HAP-1 (cell line): ENCODE data around the gene SYT14.
A peak's percentile ranks its signal among the peaks of the same experiment; 100 is the strongest.
"Not testable (repeated sequence)": the region's sequence is repeated elsewhere in the genome, so short reads cannot be mapped to it uniquely, and the experiment has no call there.

ENCODE experiments used
- DNase-seq, 2 experiments: peaks; one replicate each; pipeline ENCODE4 v3.0.0-alpha.2; 2016 to 2020; ENCODE audit warnings: low spot score in 2 of 2
- H3K27me3 ChIP-seq: fragments of 250-450 bp; sonication (Bioruptor Pico); 2 replicates; pipeline ENCODE4 v1.5.1; 2020; ENCODE audit warnings: low read depth, mild to moderate bottlenecking, moderate library complexity
- H3K36me3 ChIP-seq: fragments of 250-450 bp; sonication (Bioruptor Pico); replicated peaks from 2 replicates; pipeline ENCODE4 v1.5.1; 2020; ENCODE audit warnings: mild to moderate bottlenecking
- H3K4me1 ChIP-seq: fragments of 250-450 bp; sonication (Bioruptor Pico); 2 replicates; pipeline ENCODE4 v1.5.1; 2020; ENCODE audit warnings: mild to moderate bottlenecking
- H3K4me3 ChIP-seq: fragments of 250-450 bp; sonication (Bioruptor Pico); 2 replicates; pipeline ENCODE4 v1.5.1; 2020; ENCODE audit warnings: mild to moderate bottlenecking, moderate library complexity
- H3K9me3 ChIP-seq: fragments of 250-450 bp; sonication (Bioruptor Pico); 2 replicates; pipeline ENCODE4 v1.5.1; 2020; ENCODE audit warnings: mild to moderate bottlenecking, moderate library complexity
- in situ Hi-C: fragments of 300-500 bp; cut with MboI; formaldehyde crosslinking; loops from 3 replicates; pipeline ENCODE4 v1.14.3; 2020; ENCODE audit warnings: low sequenced_read_pairs, inconsistent platforms, mixed read lengths

The SYT14 gene

DNA sequence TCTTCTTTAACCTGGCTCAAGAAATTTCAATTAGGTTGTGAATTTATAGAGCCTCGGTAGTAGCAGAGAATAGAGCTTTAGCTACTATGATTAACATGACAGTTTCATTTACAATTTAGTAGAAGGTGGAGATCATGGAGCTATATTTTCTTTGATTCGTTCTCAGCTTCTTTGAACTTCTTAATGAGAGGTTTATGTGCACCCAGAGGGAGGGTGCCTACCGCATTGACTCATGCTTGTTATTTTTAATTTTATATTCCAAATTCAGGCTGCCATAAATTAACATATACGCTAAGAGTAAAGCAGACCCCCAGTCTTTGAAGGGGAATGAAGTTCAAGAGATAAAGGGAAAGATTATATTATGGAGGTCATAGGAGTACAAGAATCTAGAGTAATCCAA is 24.4 kb downstream of the SYT14 start:
- no peak for DNase-seq
- H3K36me3 ChIP-seq = no peaks in the 10 kb centered on the region
- H3K27me3 ChIP-seq = no peaks in the 10 kb centered on the region
- no peak overlapping the region for H3K4me3 ChIP-seq
- H3K4me1 ChIP-seq = no peaks in the 10 kb centered on the region
- H3K9me3 ChIP-seq = no peaks in the 10 kb centered on the region
- in situ Hi-C loops = no loop called here

DNA sequence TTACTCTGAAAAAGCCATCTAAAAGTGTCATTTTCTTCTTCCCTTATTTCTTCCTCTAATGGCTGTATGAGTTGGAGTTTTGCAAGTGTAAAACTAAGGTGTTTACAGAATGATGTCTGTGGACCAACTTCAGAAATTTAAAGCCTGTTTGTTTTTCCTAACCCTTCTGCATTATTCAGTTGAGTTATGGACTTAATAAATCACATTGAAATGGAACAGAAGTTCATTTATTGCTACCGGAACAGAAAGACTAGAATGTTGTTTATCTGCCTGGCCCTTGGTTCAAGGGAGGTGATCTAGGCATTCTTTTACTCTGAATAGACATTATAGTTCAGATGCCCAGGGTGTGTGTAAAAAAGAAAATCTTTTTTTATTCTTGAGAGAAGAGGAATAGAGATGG is 24.8 kb downstream of the SYT14 start:
- no peak for DNase-seq
- H3K36me3 ChIP-seq = no peaks in the 10 kb centered on the region
- in situ Hi-C loops = no loop called here
- H3K27me3 ChIP-seq = no peaks in the 10 kb centered on the region
- no peaks in the 10 kb centered on the region for H3K9me3 ChIP-seq
- no peak overlapping the region for H3K4me3 ChIP-seq
- no peaks in the 10 kb centered on the region for H3K4me1 ChIP-seq

DNA sequence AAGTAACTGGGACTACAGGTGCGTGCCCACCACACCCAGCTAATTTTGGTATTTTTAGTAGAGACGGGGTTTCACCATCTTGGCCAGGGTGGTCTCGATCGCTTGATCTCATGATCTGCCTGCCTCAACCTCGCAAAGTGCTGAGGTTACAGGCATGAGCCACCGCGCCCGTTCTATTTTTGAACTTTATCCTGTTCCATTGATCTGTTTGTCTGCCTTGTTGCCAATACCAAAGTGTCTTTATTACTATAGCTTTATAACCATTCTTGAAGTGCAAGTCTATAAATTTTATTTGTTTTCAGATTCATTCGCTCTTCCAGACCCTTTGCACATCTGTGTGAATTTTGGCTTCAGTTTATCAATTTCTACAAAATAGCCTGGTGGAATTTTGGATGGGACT is 28.0 kb downstream of the SYT14 start:
- H3K4me1 ChIP-seq = no peaks in the 10 kb centered on the region
- H3K27me3 ChIP-seq = no peaks in the 10 kb centered on the region
- no peaks in the 10 kb centered on the region for H3K9me3 ChIP-seq
- in situ Hi-C loops = no loop called here
- DNase-seq = no peak
- no peaks in the 10 kb centered on the region for H3K36me3 ChIP-seq
- no peak overlapping the region for H3K4me3 ChIP-seq

DNA sequence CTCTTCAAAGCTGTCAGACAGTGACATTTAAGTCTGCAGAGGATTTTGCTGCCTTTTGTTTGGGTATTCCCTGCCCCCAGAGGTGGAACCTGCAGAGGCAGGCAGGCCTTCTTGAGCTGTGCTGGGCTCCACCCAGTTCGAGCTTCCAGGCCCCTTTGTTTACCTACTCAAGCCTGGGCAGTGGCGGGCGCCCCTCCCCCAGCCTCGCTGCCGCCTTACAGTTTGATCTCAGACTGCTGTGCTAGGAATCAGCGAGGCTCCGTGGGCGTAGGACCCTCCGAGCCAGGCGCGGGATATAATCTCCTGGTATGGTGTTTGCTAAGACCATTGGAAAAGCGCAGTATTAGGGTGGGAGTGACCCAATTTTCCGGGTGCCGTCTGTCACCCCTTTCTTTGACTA is 40.7 kb downstream of the SYT14 start:
- H3K27me3 ChIP-seq, H3K9me3 ChIP-seq, H3K36me3 ChIP-seq, H3K4me3 ChIP-seq, H3K4me1 ChIP-seq, in situ Hi-C loops: not testable (repeated sequence)
- DNase-seq = peak in 1 of 2 experiments; percentile 61

DNA sequence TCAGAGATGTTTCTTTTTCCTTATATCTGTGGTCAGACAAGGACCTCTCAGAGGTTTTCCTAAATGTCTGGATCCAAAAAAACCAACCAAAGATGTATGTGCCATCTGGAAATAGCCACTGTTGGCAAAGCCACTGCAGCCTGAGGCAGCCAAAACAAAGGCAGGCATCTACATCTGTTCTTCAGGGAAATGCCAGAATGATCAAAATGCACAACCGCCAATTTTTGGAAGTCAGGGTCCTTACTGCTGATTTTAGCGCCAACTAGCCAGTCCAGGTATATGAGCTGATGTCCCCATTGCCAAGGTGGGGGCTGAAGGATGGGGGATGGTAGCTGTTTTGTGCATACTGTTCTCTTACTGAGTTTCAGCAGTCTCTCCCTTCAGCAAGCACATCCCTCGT is 45.9 kb downstream of the SYT14 start:
- Histone ChIP-seq H3K4me1 (no peaks in the 10 kb centered on the region), H3K9me3 (no peaks in the 10 kb centered on the region), H3K4me3 (no peak overlapping the region), H3K27me3 (peaks cover 16% of the 10 kb centered on the region), H3K36me3 (no peaks in the 10 kb centered on the region)
- in situ Hi-C loops = loop anchor here (10.0 kb wide), 1 partner anchor 119 kb away; no protein-coding TSS in a partner anchor
- DNase-seq = no peak

DNA sequence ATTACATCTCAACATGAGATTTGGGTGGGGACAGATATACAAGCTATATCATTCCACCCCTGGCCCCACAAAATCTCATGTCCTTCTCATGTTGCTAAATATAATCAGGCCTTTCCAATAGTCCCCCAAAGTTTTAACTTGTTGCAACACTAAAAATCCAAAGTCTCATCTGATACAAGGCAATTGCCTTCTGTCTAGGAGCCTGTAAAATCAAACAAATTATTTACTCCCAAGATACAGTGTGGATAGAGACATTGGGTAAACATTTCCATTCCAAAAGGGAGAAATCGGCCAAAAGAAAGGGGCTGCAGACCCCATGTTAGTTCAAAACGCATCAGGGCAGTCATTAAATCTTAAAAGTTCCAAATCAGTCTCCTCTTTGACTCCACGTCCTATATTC is 47.0 kb downstream of the SYT14 start:
- no peaks in the 10 kb centered on the region for H3K36me3 ChIP-seq
- in situ Hi-C loops = loop anchor here (10.0 kb wide), 1 partner anchor 120 kb away; no protein-coding TSS in a partner anchor
- no peak for DNase-seq
- H3K27me3 ChIP-seq = peaks cover 20% of the 10 kb centered on the region
- no peak overlapping the region for H3K4me3 ChIP-seq
- no peaks in the 10 kb centered on the region for H3K4me1 ChIP-seq
- H3K9me3 ChIP-seq = no peaks in the 10 kb centered on the region

DNA sequence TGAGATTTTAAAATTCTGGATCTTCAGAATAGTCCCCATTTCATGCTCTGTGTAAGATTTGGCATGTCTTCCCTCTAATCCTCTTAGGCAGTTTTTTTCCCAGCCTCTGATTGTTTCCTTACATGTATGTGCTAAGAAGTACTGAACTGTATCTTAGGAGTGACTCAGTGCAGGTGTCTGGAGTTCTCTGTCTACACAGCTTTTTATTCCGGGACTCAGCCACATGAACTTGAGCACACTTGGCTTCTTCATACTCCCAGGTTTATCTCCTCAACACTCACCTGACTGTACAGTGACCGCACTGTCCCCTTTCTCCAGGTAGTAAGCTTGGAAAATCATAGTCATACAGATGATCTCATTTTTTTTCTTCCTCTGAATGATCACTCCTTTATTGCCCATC is 50.7 kb downstream of the SYT14 start:
- no peaks in the 10 kb centered on the region for H3K4me1 ChIP-seq
- no peaks in the 10 kb centered on the region for H3K9me3 ChIP-seq
- H3K36me3 ChIP-seq = no peaks in the 10 kb centered on the region
- DNase-seq = no peak
- peaks cover 20% of the 10 kb centered on the region for H3K27me3 ChIP-seq
- in situ Hi-C loops = loop anchor here (10.0 kb wide), 1 partner anchor 124 kb away; no protein-coding TSS in a partner anchor
- no peak overlapping the region for H3K4me3 ChIP-seq

DNA sequence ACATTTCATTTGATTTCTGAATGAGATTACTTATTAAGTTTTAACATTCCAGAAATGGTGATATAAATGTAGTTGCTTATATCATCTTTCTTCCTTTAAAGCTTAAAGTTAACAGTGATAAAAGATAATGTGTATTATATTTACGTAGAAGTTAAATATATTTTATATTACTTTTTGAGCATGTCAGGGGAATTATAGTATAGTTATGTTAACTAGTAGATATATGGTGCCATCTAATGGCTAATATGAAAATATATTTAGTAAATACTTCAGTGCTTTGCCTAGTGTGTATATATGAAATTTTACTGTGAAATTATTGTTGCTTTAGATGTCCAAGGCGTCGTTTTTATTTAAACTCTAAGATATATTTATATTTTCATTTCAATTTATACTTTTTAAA is 51.5 kb downstream of the SYT14 start:
- Histone ChIP-seq H3K27me3 (peaks cover 20% of the 10 kb centered on the region), H3K9me3 (no peaks in the 10 kb centered on the region), H3K36me3 (no peaks in the 10 kb centered on the region), H3K4me3 (no peak overlapping the region), H3K4me1 (no peaks in the 10 kb centered on the region)
- in situ Hi-C loops = loop anchor here (10.0 kb wide), 1 partner anchor 125 kb away; no protein-coding TSS in a partner anchor
- peak in 1 of 2 experiments; percentile 21 for DNase-seq

DNA sequence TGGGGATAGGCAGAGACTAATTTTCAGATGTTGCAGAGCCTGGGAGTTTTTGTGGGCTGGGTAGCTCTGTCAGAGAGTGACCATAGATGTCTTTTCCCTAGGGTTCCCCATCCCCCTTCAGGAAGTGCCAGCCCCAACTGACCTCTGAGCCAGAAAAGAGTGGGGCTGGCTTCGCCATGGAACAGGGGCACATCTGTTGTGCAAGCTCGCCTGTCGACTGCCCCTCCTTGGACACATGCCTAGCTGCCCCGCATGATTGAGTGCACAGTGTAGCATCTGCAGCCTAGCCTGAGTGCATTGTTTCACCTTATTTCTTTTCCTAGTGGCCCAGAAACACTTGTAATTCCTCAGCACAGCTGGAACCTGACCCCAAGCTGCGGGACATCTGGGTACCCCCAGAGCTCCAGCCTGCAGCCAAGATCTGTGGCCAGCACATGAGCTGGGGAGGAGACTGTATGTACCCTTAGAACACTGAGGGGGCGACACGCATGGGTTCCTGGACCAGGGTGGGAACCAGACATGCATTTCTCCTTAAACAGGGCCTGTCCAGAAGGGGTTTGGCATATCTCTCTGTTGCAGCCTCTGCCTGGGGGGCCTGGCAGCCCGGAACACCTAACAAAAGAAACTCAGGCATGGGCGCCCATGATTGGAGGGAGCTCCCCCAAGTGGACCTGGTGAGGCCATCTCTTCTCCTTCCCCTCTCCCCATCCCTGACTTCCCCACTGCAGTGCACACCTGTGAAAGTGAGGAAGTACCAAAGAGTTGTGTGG is 55.2 kb downstream of the SYT14 start:
- H3K4me1 ChIP-seq = no peaks in the 10 kb centered on the region
- H3K27me3 ChIP-seq = peaks cover 19% of the 10 kb centered on the region
- H3K9me3 ChIP-seq = no peaks in the 10 kb centered on the region
- in situ Hi-C loops = no loop called here
- H3K36me3 ChIP-seq = no peaks in the 10 kb centered on the region
- DNase-seq = no peak
- no peak overlapping the region for H3K4me3 ChIP-seq

DNA sequence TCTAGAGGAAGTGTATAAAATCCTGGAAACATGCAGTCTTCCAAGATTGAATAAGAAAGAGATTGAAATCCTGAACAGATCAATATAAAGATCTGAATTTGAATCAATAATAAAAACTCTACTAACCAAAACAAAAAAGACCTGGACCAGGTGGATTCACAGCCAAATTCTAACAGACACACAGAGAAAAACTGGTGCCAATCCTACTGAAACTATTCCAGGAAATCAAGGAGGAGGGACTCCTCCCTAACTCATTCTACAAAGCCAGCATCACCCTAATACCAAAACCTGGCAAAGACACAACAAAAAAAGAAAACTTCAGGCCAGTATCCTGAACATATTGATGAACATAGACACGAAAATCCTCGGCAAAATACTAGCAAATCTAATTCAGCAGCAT is 58.3 kb downstream of the SYT14 start:
- DNase-seq = no peak
- peaks cover 19% of the 10 kb centered on the region for H3K27me3 ChIP-seq
- in situ Hi-C loops = no loop called here

DNA sequence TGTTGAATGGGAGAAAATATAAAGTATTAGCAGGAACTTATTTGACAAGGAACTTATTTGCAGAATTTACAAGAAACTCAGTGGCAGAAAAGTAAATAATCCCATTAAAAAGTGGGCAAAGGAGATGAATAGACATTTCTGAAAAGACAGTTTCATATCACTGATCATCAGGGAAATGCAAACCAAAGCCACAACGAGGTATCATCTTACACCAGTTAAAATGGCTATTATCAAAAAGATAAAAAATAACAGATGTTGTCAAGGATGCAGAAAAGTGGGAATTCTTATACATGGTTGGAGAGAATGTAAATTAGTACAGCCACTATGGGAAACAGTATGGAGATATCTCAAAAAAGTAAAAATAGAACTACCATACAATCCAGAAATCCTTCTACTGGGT is 61.0 kb downstream of the SYT14 start:
- Histone ChIP-seq H3K4me1 (no peaks in the 10 kb centered on the region), H3K27me3 (peaks cover 28% of the 10 kb centered on the region), H3K9me3 (no peaks in the 10 kb centered on the region), H3K4me3 (no peak overlapping the region), H3K36me3 (no peaks in the 10 kb centered on the region)
- in situ Hi-C loops = no loop called here
- DNase-seq = no peak

More for the DNA sequence above, 58.3 kb downstream of the SYT14 start:
- Histone ChIP-seq H3K4me1 (no peaks in the 10 kb centered on the region), H3K4me3 (no peak overlapping the region), H3K9me3 (no peaks in the 10 kb centered on the region), H3K36me3 (no peaks in the 10 kb centered on the region)

DNA sequence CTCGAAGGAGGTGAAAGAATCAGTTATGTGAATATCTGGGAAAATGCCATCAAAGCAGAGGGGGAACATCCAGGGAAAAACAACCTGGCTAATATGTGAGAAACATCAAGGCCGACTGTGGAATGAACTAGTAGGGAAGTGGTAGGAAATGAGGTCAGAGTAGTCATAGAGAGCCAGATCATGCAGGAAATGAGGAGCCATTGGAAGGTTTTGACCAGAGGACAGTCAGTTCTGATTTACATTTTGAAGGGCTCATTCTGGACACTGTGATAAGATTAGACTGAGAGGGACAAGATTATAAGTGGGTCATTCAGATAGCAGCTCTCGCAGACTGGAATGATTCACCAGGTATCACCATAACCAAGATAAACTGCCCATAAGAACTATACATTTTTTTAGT is 63.7 kb downstream of the SYT14 start:
- H3K27me3 ChIP-seq = peaks cover 32% of the 10 kb centered on the region
- DNase-seq = no peak
- in situ Hi-C loops = no loop called here
- H3K4me1 ChIP-seq = no peaks in the 10 kb centered on the region
- H3K4me3 ChIP-seq = no peak overlapping the region
- no peaks in the 10 kb centered on the region for H3K9me3 ChIP-seq
- no peaks in the 10 kb centered on the region for H3K36me3 ChIP-seq

DNA sequence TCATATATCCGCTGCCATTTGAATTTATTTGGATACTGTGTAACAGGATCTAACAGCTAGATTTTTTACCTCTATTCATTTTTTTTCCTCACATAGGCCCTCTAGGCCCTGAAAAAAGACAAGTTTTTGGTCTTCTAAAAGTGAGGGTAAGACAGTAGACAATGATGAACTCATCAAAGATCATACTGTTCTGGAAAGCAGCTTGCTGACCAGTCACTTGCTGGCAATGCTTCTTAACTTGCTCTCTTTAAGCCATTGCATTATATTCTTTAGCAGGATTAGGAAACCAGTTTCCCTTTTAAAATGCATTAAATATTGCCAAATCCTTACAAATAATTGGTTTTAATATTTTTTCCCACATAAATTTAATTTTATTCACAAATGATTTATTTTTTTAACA is 65.5 kb downstream of the SYT14 start:
- Histone ChIP-seq H3K4me1 (no peaks in the 10 kb centered on the region), H3K9me3 (no peaks in the 10 kb centered on the region), H3K36me3 (no peaks in the 10 kb centered on the region), H3K27me3 (peaks cover 25% of the 10 kb centered on the region), H3K4me3 (no peak overlapping the region)
- DNase-seq = no peak
- in situ Hi-C loops = no loop called here

DNA sequence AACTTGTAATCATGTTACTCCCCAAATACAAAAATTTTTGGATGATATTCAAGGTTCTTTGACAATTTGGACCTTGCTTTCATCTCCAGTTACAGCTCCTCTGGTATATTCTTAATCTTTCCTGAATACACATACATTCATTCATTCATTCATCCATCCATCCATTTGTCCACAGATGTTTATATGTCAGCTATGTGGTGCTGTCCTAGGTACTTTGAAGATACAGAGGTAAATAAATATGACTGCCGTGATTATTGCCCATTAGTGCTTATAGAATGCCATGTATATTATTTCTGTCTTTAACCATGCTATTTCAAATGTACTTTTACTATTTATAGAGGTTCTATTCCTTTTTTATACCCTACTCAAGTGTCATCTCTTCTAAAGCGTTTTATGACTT is 72.1 kb downstream of the SYT14 start:
- H3K36me3 ChIP-seq = no peaks in the 10 kb centered on the region
- in situ Hi-C loops = no loop called here
- no peak for DNase-seq
- no peak overlapping the region for H3K4me3 ChIP-seq
- H3K27me3 ChIP-seq = peaks cover 3% of the 10 kb centered on the region; the same call in 1 of the 2 replicates
- H3K9me3 ChIP-seq = no peaks in the 10 kb centered on the region
- H3K4me1 ChIP-seq = no peaks in the 10 kb centered on the region
